RPMI7951 (cell line): ENCODE data around the gene GAB1. TPM values are rescaled to one million over a fixed set of nuclear protein-coding genes. Genes with fewer than 3 reads are reported as not detected.
A peak's percentile ranks its signal among the peaks of the same experiment; 100 is the strongest.

Experiments
- DNase-seq: peaks from one replicate; pipeline ENCODE4 v3.0.0-alpha.2; 2012; ENCODE audit warnings: low read depth
- total RNA-seq: library from RNA; depleted of rRNA; stranded (reverse); fragments of >200 nt; shearing (Covaris generic); gene quantifications from 2 replicates; pipeline ENCODE4 v1.2.3, GENCODE V29; 2014

Gene GAB1
- total RNA-seq, 1 experiment from 2014 or later, result 11.5 TPM

DNA sequence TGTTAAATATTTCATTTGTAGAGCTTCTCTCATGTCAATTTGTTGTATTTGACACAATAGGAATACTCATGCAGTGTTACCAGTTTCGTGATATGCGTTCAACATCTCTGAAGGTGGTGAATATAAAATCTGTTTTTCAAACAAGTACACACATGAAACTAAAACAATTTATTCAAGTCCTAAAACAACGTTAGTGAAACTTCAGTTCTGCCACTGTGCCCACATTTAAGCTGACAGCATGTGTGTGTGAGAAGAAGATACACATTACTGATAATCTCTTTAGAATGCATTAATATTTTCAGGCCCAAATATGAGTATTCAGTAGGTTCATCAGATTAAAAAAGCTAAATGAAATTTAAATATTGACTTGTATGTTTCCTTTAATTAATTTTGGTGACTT lies 21.7 kb downstream of the GAB1 start:
- DNase-seq, result no peak

DNA sequence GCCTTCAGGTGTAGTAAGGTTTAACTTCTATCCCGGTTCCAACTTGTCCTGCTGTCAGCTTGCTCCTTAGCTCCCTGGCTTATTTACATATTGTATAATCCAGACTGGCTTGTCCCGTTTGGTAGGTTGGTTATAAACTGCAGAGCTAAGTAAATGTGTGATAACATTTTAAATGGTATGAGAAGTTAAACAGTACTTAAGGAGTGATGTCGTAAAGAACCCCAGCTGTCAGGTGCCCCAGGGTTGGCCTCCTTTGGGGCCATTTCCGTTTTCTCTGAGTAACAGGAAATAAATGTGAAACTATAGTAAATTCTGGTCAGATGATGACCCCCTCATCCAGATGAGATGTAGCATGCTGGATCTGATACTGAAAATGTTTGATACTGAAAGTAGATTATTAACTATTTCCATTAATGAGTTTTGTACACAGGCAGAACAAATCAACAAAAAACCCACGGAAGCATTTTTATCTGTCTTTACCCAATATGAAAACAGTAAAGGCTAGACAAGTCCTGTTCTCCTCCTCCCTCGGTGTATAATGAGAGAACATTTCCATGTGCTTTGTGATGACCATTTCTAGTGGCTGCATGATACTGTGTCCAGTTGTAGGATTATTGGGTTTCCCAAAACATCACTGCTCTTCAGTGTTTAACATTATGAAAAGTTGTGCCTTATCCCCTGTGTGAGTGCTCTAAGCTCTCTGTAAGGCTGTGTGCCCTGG lies 22.4 kb downstream of the GAB1 start:
- DNase-seq, result peak; percentile 74

- DNase-seq, result no peak
These were observed 23.0 kb downstream of the GAB1 start for GRCh38 chr4:143359644-143360193.

GRCh38 chr4:143360838-143361625 lies 24.4 kb downstream of the GAB1 start:
- no peak for DNase-seq

- peak; percentile 13 for DNase-seq
These were observed 25.8 kb downstream of the GAB1 start for GRCh38 chr4:143362349-143363046.

GRCh38 chr4:143363332-143363731 lies 26.7 kb downstream of the GAB1 start:
- no peak for DNase-seq

GRCh38 chr4:143364063-143364462 lies 27.4 kb downstream of the GAB1 start:
- DNase-seq, result no peak

GRCh38 chr4:143367863-143368262 lies 31.2 kb downstream of the GAB1 start:
- DNase-seq, result no peak

- no peak for DNase-seq
These were observed 32.9 kb downstream of the GAB1 start for GRCh38 chr4:143369552-143369951.

DNA sequence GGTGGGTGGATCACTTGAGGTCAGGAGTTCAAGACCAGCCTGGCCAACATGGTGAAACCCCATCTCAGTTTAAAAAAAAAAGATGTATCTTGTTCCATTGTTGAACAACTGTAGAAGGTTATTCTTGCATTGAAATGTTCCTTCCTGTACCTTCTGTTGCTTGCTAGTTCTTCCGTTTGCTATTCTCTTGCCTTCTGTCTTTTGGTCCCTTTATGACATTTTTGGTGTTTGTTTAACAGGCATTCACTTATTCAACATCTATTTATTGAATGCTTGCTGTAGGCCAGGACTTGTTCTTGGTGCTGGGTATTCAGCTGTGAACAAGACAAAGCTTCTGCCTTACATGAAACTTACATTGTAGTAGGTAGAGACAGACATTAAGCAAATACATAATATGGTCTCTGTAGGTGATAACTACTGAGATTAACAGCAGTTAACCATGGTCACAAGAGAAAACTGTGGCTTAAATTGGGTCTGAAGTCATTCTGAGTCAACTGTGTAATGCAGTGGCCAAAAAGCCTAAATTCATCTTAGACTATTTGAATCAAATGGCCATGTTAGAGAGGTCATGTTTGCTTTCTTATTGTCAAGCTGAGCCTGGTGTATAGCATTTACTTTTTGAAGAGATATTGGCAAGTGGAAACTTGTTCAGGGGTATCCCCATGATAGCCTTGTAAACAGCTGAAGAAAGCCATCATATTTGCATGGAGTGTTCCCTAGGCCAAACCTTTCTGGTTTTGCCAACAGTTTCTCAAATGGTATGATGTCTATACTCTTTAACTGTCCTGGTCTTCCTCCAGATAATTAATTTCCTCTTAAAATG lies 35.6 kb downstream of the GAB1 start:
- DNase-seq, result no peak

DNA sequence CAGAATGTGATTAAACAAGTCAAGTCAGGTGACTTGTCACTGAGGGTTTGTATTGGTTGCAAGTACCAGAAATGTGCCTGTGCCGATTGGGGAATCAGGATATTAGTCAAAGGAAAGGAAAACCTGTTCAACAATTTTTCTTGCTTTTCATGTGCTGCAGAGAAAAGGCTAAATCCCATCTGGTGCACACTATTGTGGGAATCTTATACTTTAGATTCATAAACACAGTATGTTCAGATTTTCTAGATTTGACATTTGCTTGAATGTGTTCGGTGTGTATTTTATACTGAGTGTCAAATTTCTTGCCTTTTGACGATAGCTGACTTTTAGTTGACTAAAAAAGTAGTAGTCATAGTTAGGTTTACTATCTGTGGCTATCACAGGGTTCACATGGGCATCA lies 37.6 kb downstream of the GAB1 start:
- no peak for DNase-seq

- DNase-seq, result no peak
These were observed 38.1 kb downstream of the GAB1 start for GRCh38 chr4:143374771-143375170.

GRCh38 chr4:143375326-143376073 lies 38.8 kb downstream of the GAB1 start:
- DNase-seq, result peak; percentile 27

DNA sequence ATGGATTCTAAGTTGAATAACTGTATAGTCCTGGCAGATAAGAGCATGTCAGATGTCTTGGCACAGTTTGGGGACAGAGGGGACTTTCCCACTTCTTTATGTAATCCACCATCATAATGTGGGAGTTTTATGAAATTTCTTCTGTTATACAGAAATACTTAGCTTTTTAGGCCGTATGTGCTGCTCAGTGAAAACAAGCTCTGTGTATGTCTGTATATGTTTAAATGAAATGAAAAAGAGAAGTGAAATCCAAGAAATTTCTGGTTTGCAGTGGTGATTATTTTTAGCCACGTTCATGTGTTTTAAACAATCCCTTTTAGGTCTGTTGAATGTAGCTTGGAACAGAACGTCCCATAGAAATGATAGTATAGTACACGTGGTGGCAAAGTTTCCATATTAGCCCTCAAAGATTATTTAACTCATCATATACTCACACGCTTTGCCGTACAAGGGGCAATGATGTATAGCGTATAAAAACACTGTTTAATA lies 41.0 kb downstream of the GAB1 start:
- DNase-seq, result no peak

- DNase-seq, result no peak
These were observed 44.0 kb downstream of the GAB1 start for GRCh38 chr4:143380629-143381028.

DNA sequence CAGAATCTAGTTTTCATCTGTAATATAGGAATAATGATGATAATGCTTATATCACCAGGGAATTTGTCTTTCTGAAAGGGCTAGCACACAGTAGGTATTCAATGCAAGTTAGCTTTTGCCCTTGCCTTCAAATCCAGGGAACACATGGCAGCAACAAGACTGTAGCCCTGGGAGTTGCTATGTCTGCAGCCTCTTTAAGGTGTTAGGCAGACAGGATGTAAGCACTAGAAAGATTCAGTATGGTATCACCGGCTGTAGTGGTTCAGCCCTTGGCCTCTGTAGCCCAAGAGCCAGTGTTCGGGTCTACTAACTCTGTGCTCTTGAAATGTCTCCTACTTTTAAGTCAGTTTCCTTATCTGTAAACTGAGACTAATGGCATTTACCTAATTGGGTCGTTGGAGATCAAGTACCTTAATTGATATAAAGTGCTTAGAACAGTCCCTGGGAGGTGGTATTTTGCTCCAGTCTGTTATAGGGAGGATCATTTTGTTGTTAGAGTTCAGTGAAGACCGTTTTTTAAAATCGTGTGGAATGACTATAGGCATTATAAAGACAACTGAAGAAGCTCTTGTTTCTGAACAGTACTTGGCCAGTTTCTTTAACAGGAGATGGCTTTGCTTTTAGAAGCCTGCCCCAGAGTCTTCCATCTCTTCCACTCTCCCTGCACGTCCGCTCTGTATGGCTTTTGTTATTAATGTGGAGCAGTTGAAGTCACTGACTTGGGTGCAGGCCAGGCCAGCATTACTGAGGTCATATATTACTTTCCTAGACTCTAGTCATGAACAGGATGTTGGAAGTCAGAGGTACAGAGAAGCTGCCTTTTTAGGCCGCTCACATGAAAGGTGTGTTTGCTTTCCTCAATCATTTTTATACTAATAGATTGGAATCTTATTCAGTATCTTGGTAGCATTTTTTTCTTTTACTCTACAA lies 44.8 kb downstream of the GAB1 start:
- DNase-seq, result peak; percentile 79

- DNase-seq, result peak; percentile 32
These were observed 45.9 kb downstream of the GAB1 start for GRCh38 chr4:143382596-143382995.

GRCh38 chr4:143383005-143383574 lies 46.4 kb downstream of the GAB1 start:
- no peak for DNase-seq

GRCh38 chr4:143384381-143384994 lies 47.8 kb downstream of the GAB1 start:
- peak; percentile 46 for DNase-seq
